Metanephros (tissue), 1 donor: ENCODE measurements around the gene HSPBAP1. TPM values are rescaled to one million over a fixed set of nuclear protein-coding genes. Genes with fewer than 3 reads are reported as not detected.

ENCODE experiments used
- total RNA-seq: library from RNA; depleted of rRNA; stranded (reverse); fragments of >200 nt; gene quantifications from one replicate; pipeline ENCODE4 v1.2.3, GENCODE V29; 2014

HSPBAP1 gene
- 8.5 TPM for total RNA-seq

GRCh38 chr3:122793568-122794416 is at the start of gene HSPBAP1:
TSS of gene HSPBAP1 (minus strand) at chr3:122793831. CDS start at chr3:122793680, 151 bp downstream.

DNA sequence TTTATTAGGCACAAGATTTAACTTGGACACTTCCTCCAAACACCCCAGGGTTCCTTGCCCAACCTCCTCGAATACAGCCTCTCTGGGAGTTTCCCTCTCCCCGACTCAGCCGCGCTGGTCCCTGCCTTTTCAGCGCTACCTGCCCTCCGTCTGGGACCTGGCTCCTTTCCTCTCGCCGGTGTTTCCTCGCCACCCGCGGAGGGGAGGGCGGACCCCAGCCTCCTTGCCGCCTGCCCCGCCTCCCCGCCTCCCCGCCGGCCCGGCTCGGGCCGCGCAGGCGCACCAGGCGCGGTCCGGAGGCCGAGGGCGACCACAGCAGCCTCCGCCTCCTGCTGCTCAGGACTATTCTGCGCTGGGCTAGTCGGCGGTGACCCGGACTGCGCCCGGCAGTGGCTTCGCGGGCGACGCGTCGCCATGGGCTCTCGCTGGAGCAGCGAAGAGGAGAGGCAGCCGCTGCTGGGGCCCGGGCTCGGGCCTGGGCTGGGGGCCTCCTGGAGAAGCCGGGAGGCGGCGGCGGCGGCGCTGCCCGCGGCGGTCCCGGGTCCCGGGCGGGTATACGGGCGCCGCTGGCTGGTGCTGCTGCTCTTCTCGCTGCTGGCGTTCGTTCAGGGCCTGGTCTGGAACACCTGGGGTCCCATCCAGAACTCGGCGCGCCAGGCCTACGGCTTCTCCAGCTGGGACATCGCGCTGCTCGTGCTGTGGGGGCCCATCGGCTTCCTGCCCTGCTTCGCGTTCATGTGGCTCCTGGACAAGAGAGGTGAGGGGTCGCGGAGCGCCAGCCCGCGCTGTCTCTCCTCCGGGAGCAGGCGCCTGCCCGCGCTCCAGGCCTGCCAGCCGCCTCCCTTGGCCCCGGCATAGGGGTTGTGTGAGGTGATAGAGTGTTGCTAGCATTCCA is 1.4 kb upstream of the HSPBAP1 start, which contains the start of gene SLC49A4:
Gene SLC49A4 (plus strand): TSS at position 291 of the 895 bp plus-strand sequence. CDS start 124 bp downstream, at position 415.

Other genes with a start within 250 kb of the HSPBAP1 start
- gene PARP9, start 229.5 kb downstream of the HSPBAP1 start, total RNA-seq = 15.5 TPM
- gene DTX3L, start 229.5 kb downstream of the HSPBAP1 start, total RNA-seq = 16.2 TPM
- gene PARP15, start 216.2 kb downstream of the HSPBAP1 start, total RNA-seq = 1.6 TPM
- 37.4 TPM for gene PARP14, start 113.0 kb downstream of the HSPBAP1 start, total RNA-seq
- 17.2 TPM for gene SLC49A4, start 1.2 kb upstream of the HSPBAP1 start, total RNA-seq
- gene SEMA5B, start 233.9 kb upstream of the HSPBAP1 start, total RNA-seq = 21.7 TPM